ENCODE data around the gene HBB.

GRCh38 chr11:5237420-5237819, 10.5 kb upstream of the HBB start:
- TF ChIP-seq CTCF (IDR thresholded peaks at IDR 0.05) = no peak
- no peak for TF ChIP-seq POLR2A (IDR thresholded peaks at IDR 0.05)

Data from uterus (tissue), 2 donors.